Measurements from ENCODE around the gene MPG. TPM values are rescaled to one million over a fixed set of nuclear protein-coding genes. Genes with fewer than 3 reads are reported as not detected.

Gene MPG
- total and polyA plus RNA-seq, 4 experiments from 2014 or later: 30.7 to 82.6 (median 44.4) TPM

Other genes with a start within 250 kb of the MPG start
- 10 to 100 TPM; 19.9 to 21.7 TPM for gene POLR3K, start 24.6 kb upstream of the MPG start, total RNA-seq
- 10 to 100 TPM; 41.5 to 43.1 TPM for gene POLR3K, start 24.6 kb upstream of the MPG start, polyA plus RNA-seq
- gene SNRNP25, start 24.4 kb upstream of the MPG start, total RNA-seq: 10 to 100 TPM in 1 of 2 experiments, 1 to 10 TPM in 1; 10.0 to 10.2 TPM
- 10 to 100 TPM; 12.5 to 20.1 TPM for gene SNRNP25, start 24.4 kb upstream of the MPG start, polyA plus RNA-seq
- not detected for gene RHBDF1, start 5.6 kb upstream of the MPG start, total RNA-seq
- not detected for gene RHBDF1, start 5.6 kb upstream of the MPG start, polyA plus RNA-seq
- 10 to 100 TPM; 38.6 to 40.5 TPM for gene NPRL3, start 60.4 kb downstream of the MPG start, total RNA-seq
- gene NPRL3, start 60.4 kb downstream of the MPG start, polyA plus RNA-seq: 10 to 100 TPM in 1 of 2 donors, 1 to 10 TPM in 1; 9.0 to 15.2 TPM
- gene HBZ, start 74.4 kb downstream of the MPG start, total RNA-seq: not detected
- gene HBZ, start 74.4 kb downstream of the MPG start, polyA plus RNA-seq: not detected
- not detected for gene HBM, start 87.8 kb downstream of the MPG start, total RNA-seq
- not detected for gene HBM, start 87.8 kb downstream of the MPG start, polyA plus RNA-seq
- under 1 TPM in 1 of 2 experiments, not detected in 1; 0.75 TPM for gene HBA2, start 94.7 kb downstream of the MPG start, total RNA-seq
- gene HBA2, start 94.7 kb downstream of the MPG start, polyA plus RNA-seq: 1 to 10 TPM in 1 of 2 donors, under 1 TPM in 1; 0.83 to 1.1 TPM
- gene HBA1, start 98.5 kb downstream of the MPG start, total RNA-seq: under 1 TPM in 1 of 2 experiments, not detected in 1; 0.76 TPM
- not detected for gene HBA1, start 98.5 kb downstream of the MPG start, polyA plus RNA-seq
- gene HBQ1, start 102.2 kb downstream of the MPG start, total RNA-seq: not detected
- gene HBQ1, start 102.2 kb downstream of the MPG start, polyA plus RNA-seq: not detected
- 100 to 1,000 TPM; 147 to 157 TPM for gene LUC7L, start 151.2 kb downstream of the MPG start, total RNA-seq
- gene LUC7L, start 151.2 kb downstream of the MPG start, polyA plus RNA-seq: 10 to 100 TPM in 1 of 2 donors, 1 to 10 TPM in 1; 5.1 to 12.9 TPM
- 10 to 100 TPM; 34.8 to 41.1 TPM for gene FAM234A, start 156.6 kb downstream of the MPG start, total RNA-seq
- 10 to 100 TPM; 18.2 to 35.1 TPM for gene FAM234A, start 156.6 kb downstream of the MPG start, polyA plus RNA-seq
- gene RGS11, start 197.7 kb downstream of the MPG start, total RNA-seq: under 1 TPM in 1 of 2 experiments, not detected in 1; 0.44 TPM
- not detected for gene RGS11, start 197.7 kb downstream of the MPG start, polyA plus RNA-seq
- gene ARHGDIG, start 202.4 kb downstream of the MPG start, total RNA-seq: under 1 TPM in 1 of 2 experiments, not detected in 1; 0.96 TPM
- gene ARHGDIG, start 202.4 kb downstream of the MPG start, polyA plus RNA-seq: not detected
- not detected for gene PDIA2, start 204.9 kb downstream of the MPG start, total RNA-seq
- gene PDIA2, start 204.9 kb downstream of the MPG start, polyA plus RNA-seq: not detected

Measured in CD4-positive, alpha-beta memory T cell (primary cell).